Astrocyte of the spinal cord (primary cell): ENCODE measurements around the gene CEP70.

ENCODE experiments used
- DNase-seq: peaks from one replicate; pipeline ENCODE4 v3.0.0; 2011; ENCODE audit warnings: low read depth, low spot score
- H3K4me3 ChIP-seq: 2 replicates; pipeline ENCODE4 v1.5.1; 2011; ENCODE audit warnings: low read depth, mild to moderate bottlenecking, low read length, moderate library complexity
- in situ Hi-C: cut with HindIII; loops from 2 replicates; pipeline ENCODE4 v1.10.0; 2017; ENCODE audit warnings: low sequenced_read_pairs
- TF ChIP-seq, protein P1 (sequence below): IDR thresholded peaks from 2 replicates; pipeline ENCODE4 v1.5.1; 2012; ENCODE audit warnings: low read depth, mild to moderate bottlenecking, low read length, inconsistent platforms

The CEP70 gene

DNA sequence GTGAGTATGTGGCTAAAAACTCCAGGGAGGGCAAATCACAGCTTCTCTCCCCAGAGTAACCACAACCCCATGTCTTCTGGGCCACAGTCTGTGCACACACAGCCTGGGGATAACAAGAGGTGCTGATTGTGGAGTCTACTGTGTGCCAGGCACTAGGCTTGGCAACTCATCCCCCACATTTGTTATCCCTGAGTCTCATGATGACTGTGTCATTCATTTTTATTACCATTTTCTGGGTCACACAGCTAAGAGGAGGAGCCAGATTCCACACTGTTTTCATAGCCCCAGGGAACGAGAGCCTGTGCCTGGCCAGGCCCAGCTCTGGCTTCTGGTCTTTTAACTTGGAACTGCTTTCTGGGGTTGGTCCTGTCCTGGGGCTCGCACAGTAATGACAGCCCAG is 125.2 kb downstream of the CEP70 start:
- in situ Hi-C loops = no loop called here
- DNase-seq = no peak
- TF ChIP-seq, protein P1, sequence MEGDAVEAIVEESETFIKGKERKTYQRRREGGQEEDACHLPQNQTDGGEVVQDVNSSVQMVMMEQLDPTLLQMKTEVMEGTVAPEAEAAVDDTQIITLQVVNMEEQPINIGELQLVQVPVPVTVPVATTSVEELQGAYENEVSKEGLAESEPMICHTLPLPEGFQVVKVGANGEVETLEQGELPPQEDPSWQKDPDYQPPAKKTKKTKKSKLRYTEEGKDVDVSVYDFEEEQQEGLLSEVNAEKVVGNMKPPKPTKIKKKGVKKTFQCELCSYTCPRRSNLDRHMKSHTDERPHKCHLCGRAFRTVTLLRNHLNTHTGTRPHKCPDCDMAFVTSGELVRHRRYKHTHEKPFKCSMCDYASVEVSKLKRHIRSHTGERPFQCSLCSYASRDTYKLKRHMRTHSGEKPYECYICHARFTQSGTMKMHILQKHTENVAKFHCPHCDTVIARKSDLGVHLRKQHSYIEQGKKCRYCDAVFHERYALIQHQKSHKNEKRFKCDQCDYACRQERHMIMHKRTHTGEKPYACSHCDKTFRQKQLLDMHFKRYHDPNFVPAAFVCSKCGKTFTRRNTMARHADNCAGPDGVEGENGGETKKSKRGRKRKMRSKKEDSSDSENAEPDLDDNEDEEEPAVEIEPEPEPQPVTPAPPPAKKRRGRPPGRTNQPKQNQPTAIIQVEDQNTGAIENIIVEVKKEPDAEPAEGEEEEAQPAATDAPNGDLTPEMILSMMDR = no peak
- no peak overlapping the region for H3K4me3 ChIP-seq

DNA sequence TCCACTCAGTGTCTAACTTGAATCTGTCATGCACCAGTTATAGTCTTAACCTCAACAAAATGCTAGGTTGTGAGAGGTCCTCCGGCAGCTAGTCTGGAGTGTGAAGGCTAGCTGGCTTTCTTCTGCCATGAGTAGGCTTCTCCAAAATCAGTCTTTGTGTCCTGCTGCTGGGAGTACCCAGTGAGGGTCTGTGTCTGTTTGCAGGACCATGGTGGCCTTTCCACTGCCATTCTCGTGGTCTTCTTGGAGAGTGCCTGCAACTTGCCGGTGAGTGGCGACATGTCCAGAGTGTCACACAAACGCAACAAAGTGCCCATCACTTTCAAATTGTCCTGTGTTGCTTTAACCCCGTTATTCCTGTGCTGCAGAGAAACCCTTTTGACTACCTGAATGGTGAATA is 125.6 kb downstream of the CEP70 start:
- no peak for DNase-seq
- in situ Hi-C loops = no loop called here
- TF ChIP-seq, protein P1 = no peak
- H3K4me3 ChIP-seq = no peak overlapping the region

DNA sequence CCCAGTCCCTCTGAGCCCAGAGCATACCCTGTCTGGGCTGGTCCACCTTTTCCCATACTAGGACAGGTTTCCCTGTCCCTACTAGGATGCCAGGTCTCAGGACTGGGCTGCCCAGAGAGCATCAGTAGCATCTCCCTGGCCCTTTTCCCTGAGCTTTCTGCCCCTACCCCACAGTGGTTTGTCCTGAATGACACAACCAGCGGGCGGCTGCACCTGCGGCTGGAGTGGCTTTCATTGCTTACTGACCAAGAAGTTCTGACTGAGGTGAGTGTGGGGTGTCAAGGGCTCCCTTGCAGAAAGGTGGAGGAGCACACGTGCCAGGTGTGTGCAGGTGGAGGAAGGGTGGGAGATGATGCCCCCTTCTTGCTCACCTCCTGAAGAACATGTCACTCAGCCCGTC is 126.1 kb downstream of the CEP70 start:
- in situ Hi-C loops = no loop called here

DNA sequence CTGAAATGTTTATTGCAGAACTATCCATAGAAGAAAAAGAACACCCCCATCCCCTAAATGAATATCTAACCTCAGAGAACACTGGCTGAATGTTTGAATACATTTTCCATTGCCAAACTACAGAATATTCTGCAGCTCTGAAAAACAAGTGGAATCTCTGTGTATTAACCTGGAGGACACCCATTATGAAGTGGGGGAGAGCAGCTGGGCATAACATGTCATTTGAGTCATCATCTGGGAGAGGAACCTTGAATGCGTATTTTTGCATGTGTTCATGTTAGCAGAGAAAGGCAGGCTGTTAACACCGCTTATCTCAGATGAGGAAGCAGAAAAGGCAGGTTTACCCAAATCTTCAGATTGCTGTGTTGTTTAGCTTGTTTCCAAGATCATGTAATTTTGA is 128.1 kb downstream of the CEP70 start:
- no peak overlapping the region for H3K4me3 ChIP-seq
- DNase-seq = no peak
- in situ Hi-C loops = no loop called here
- TF ChIP-seq, protein P1 = no peak

More for the DNA sequence above, 126.1 kb downstream of the CEP70 start:
- H3K4me3 ChIP-seq = no peak overlapping the region
- TF ChIP-seq, protein P1 = no peak
- DNase-seq = no peak

DNA sequence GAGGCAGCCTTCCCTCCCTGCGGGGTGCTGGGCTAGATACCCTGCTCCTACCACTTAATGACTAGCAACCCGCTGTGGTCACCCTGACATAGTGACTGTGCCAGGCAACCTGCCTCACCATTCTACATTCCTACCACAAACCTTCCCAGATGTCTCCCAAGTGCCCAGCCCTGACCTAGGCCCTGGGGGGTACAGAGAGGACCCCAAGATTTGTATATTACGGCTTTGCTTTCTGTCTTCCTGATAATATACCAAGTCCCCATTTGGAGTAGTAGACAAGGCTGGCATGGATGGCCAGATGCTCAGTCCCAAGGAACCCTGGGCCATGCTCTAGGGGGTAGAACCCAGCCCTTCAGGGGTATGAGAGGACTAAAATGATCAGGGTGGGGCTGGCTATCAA is 128.6 kb downstream of the CEP70 start:
- TF ChIP-seq, protein P1 = no peak
- in situ Hi-C loops = no loop called here
- DNase-seq = no peak
- H3K4me3 ChIP-seq = no peak overlapping the region

DNA sequence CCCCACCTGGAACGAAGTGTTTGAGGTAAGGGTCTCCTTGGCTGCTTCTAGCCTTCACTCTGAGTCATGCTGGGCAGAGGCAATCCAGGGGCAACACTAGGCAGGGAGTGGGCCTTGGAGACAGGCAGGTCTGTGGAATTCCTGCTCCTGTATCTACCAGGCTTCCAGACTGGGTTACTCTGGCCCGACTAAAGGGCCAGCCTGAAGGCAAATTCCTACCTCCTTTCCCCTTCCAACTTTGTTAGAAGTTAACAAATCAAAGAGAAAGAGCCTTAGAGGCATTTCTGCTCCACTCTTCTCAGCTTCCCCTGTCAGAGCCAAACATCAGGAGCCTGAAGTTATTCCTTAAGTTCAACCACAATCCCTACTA is 129.6 kb downstream of the CEP70 start:
- H3K4me3 ChIP-seq = no peak overlapping the region
- TF ChIP-seq, protein P1 = no peak
- in situ Hi-C loops = no loop called here
- DNase-seq = no peak

DNA sequence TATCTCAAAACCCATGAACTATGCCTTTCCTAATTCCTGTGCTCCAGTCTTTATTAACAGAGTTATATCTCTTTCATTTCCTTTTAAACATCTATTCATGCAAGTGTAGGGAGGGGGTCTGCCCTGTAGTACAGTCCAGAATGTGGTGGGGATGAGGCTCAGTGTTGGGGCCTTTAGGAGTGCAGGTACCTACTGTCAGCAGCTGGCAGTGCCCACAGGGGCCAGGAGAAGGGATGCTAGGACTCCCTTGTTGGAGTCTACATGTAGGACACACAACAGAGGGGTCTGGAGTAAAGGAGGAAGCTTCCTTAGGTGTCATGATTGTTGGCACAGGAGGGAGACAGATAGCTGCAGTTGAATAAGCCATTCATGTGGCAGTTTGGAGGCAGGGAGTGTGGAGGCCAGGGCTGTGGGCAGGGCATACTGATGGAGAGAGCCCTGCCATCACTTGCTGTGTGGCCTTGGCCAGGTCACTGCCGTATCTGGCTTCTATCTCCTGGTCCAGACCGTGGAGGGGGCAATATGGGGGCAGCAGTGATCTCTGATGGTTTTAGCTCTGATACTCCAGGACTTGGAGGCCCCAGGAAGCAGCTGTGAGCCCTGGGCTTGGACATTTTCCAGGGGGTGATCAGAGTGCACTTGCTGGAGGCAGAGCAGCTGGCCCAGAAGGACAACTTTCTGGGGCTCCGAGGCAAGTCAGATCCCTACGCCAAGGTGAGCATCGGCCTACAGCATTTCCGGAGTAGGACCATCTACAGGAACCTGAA is 130.2 kb downstream of the CEP70 start:
- DNase-seq = no peak

More for the DNA sequence above, 130.2 kb downstream of the CEP70 start:
- in situ Hi-C loops = no loop called here
- TF ChIP-seq, protein P1 = no peak
- no peak overlapping the region for H3K4me3 ChIP-seq
